Measurements from ENCODE around the gene SCART1. TPM values are rescaled to one million over a fixed set of nuclear protein-coding genes. Genes with fewer than 3 reads are reported as not detected.

The SCART1 gene
- total and polyA plus RNA-seq, 8 donors: 0.43 to 9.3 (median 5.9) TPM; not detected in 1

GRCh38 chr10:133475821-133476640 lies 22.3 kb downstream of the SCART1 start:
- peaks cover 0 to 3% (median 0%) of the 10 kb centered on the region in 4 donors for H3K36me3 ChIP-seq
- WGBS, 5 donors: 73 to 78% (median 75%) methylated on average over 11 of the region's 11 CpGs
- no peaks in the 10 kb centered on the region for H3K4me1 ChIP-seq
- H3K4me3 ChIP-seq: no peak overlapping the region
- no peaks in the 10 kb centered on the region for H3K9me3 ChIP-seq
- DNase-seq: no peak
- H3K27me3 ChIP-seq: no peaks in the 10 kb centered on the region
- TF ChIP-seq POLR2AphosphoS5 (IDR thresholded peaks at IDR 0.05) (no peak), POLR2A (IDR thresholded peaks at IDR 0.05) (no peak), CTCF (IDR thresholded peaks at IDR 0.05) (no peak), EP300 (IDR thresholded peaks at IDR 0.05) (no peak)
- H3K27ac ChIP-seq: no peak overlapping the region
- intact Hi-C loops (cut with DNase I; ENCODE audit: low total_unique reads): no loop called here

GRCh38 chr10:133476641-133476990 lies 22.9 kb downstream of the SCART1 start:
- Histone ChIP-seq H3K4me3 (no peak overlapping the region), H3K9me3 (no peaks in the 10 kb centered on the region), H3K27ac (no peak overlapping the region), H3K27me3 (no peaks in the 10 kb centered on the region), H3K36me3 (no peaks in the 10 kb centered on the region), H3K4me1 (no peaks in the 10 kb centered on the region)
- DNase-seq: no peak
- TF ChIP-seq CTCF (IDR thresholded peaks at IDR 0.05): no peak
- TF ChIP-seq POLR2AphosphoS5 (IDR thresholded peaks at IDR 0.05): no peak
- TF ChIP-seq EP300 (IDR thresholded peaks at IDR 0.05): no peak
- no peak for TF ChIP-seq POLR2A (IDR thresholded peaks at IDR 0.05)
- WGBS, 5 donors: 79 to 85% (median 83%) methylated on average over 9 of the region's 9 CpGs
- intact Hi-C loops (cut with DNase I; ENCODE audit: low total_unique reads): no loop called here

- Histone ChIP-seq H3K4me1 (no peaks in the 10 kb centered on the region), H3K27me3 (no peaks in the 10 kb centered on the region), H3K36me3 (no peaks in the 10 kb centered on the region), H3K9me3 (peaks cover 0 to 30% (median 22%) of the 10 kb centered on the region in 4 donors), H3K4me3 (no peak overlapping the region), H3K27ac (no peak overlapping the region)
- TF ChIP-seq EP300 (IDR thresholded peaks at IDR 0.05): no peak
- TF ChIP-seq POLR2AphosphoS5 (IDR thresholded peaks at IDR 0.05): no peak
- TF ChIP-seq POLR2A (IDR thresholded peaks at IDR 0.05): no peak
- no peak for TF ChIP-seq CTCF (IDR thresholded peaks at IDR 0.05)
- 68 to 79% (median 79%) methylated on average over 4 to 12 of the region's 12 CpGs for WGBS, 5 donors
- intact Hi-C loops (cut with DNase I; ENCODE audit: low total_unique reads): no loop called here
- DNase-seq: no peak
Observed at GRCh38 chr10:133481086-133481643, 27.4 kb downstream of the SCART1 start.

- WGBS, 5 donors: 79 to 92% (median 81%) methylated on average over 10 of the region's 10 CpGs
- H3K27me3 ChIP-seq: no peaks in the 10 kb centered on the region
Observed at GRCh38 chr10:133481657-133482056, 27.9 kb downstream of the SCART1 start.

More at GRCh38 chr10:133481657-133482056, 27.9 kb downstream of the SCART1 start:
- no peak overlapping the region for H3K27ac ChIP-seq
- no peak for DNase-seq
- H3K4me1 ChIP-seq: no peaks in the 10 kb centered on the region
- TF ChIP-seq CTCF (IDR thresholded peaks at IDR 0.05) (no peak), POLR2AphosphoS5 (IDR thresholded peaks at IDR 0.05) (no peak), POLR2A (IDR thresholded peaks at IDR 0.05) (no peak), EP300 (IDR thresholded peaks at IDR 0.05) (no peak)
- no peaks in the 10 kb centered on the region for H3K36me3 ChIP-seq
- H3K9me3 ChIP-seq: peaks cover 0 to 34% (median 26%) of the 10 kb centered on the region in 4 donors
- no peak overlapping the region for H3K4me3 ChIP-seq
- intact Hi-C loops (cut with DNase I; ENCODE audit: low total_unique reads): no loop called here

All from stomach (tissue), 9 donors.